K562 (cell line): ENCODE data around the gene MITF.

Source experiments
- BRCA1 ChIP-seq, 2 experiments: fragments of 450-650 bp in 1 of 2; sonication (generic) in 1 of 2; formaldehyde crosslinking in 1 of 2; IDR thresholded peaks; 2 replicates each; pipeline versions ENCODE4 v1.5.0 to v1.6.1; 2017 to 2020; ENCODE audit warnings: mild to moderate bottlenecking in 1 of 2, missing genetic modification reagents in 1 of 2
- C11orf30 ChIP-seq: fragments of 450-650 bp; IDR thresholded peaks from 2 replicates; pipeline ENCODE4 v1.6.1; 2016; ENCODE audit warnings: low read depth, mild to moderate bottlenecking
- CEBPB ChIP-seq: fragments of 450-650 bp; IDR thresholded peaks from 2 replicates; pipeline ENCODE4 v1.6.1; 2016; ENCODE audit warnings: missing genetic modification characterization, missing compliant biosample characterization
- CTBP1 ChIP-seq: fragments of 450-650 bp; IDR thresholded peaks from 2 replicates; pipeline ENCODE4 v1.6.1; 2016; ENCODE audit warnings: borderline replicate concordance
- EZH2 ChIP-seq: IDR thresholded peaks from 2 replicates; pipeline ENCODE4 v1.6.1; 2012; ENCODE audit warnings: low read depth, mild to moderate bottlenecking, inconsistent platforms, low read length, borderline replicate concordance
- HDAC6 ChIP-seq: IDR thresholded peaks from 2 replicates; pipeline ENCODE4 v1.6.1; 2012; ENCODE audit warnings: low read depth, mild to moderate bottlenecking, control low read depth, inconsistent platforms, low read length, moderate library complexity
- HNRNPUL1 ChIP-seq: fragments of 200-400 bp; formaldehyde crosslinking; IDR thresholded peaks from 2 replicates; pipeline ENCODE4 v1.6.1; 2017; ENCODE audit warnings: low read length
- KDM1A ChIP-seq, 2 experiments: fragments of 450-650 bp; IDR thresholded peaks; 2 replicates each; pipeline ENCODE4 v1.6.1; 2016; ENCODE audit warnings: mild to moderate bottlenecking in 2 of 2
- NONO ChIP-seq, 2 experiments: fragments of 200-400 bp in 1 of 2; fragments of 450-650 bp in 1 of 2; formaldehyde crosslinking in 1 of 2; IDR thresholded peaks; 2 replicates each; pipeline ENCODE4 v1.6.1; 2017; ENCODE audit warnings: low read depth in 2 of 2, mild to moderate bottlenecking in 2 of 2, moderate library complexity in 2 of 2, low read length in 1 of 2
- SMAD1 ChIP-seq: fragments of 150-350 bp; IDR thresholded peaks from 2 replicates; pipeline ENCODE4 v1.6.1; 2014; ENCODE audit warnings: low read length, low read depth; ENCODE audit not compliant: partially characterized antibody
- SP2 ChIP-seq: IDR thresholded peaks from 2 replicates; pipeline ENCODE4 v1.6.1; 2011; ENCODE audit warnings: mild to moderate bottlenecking, low read depth, low read length, moderate library complexity; ENCODE audit not compliant: poor library complexity, severe bottlenecking; ENCODE audit errors: extremely low read depth
- TF ChIP-seq, protein P1 (sequence below): fragments of 450-650 bp; formaldehyde crosslinking; IDR thresholded peaks from 2 replicates; pipeline ENCODE4 v1.4.0; 2022; ENCODE audit warnings: mild to moderate bottlenecking, moderate library complexity
- TF ChIP-seq, protein P2 (sequence below), 3 experiments: IDR thresholded peaks in 2 of 3; conservative IDR thresholded peaks in 1 of 3; 2 replicates each; pipeline ENCODE4 v1.5.1; 2011 to 2012; ENCODE audit warnings: low read length in 3 of 3, mild to moderate bottlenecking in 3 of 3, control low read depth in 2 of 3, improper control_type of control experiment in 1 of 3, inconsistent platforms in 1 of 3, low read depth in 1 of 3, mixed read lengths in 1 of 3, moderate library complexity in 1 of 3; ENCODE audit not compliant: insufficient read depth in 2 of 3

DNA sequence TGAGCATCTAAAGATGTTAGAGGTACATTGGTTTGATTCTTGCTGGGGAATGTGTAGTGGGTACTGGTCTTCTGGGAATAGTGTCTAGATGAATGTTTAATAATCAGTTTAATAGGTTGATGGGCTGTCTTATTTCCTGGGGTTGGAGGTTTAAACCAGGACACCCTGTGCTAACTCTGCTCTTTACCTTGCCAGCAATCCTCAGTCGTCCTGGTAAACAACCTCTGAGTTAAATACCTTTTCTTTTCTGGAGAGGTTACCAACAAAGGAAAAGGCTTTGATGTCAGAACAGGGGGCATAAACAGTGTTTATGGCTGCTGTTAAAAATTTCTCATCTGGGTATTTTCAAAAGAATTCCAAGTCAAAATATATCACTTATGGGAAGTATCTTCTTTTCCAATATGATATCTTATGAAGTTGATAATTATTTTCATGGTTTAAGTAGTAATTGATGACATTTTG lies 23.5 kb downstream of the MITF start:
- TF ChIP-seq CEBPB (no peak), SP2 (no peak), EZH2 (no peak), HDAC6 (no peak), NONO (IDR thresholded peaks at IDR 0.05; ENCODE audit: low read depth in 2 of 2, low read length in 1 of 2) (no peak), KDM1A (IDR thresholded peaks at IDR 0.05) (no peak), SMAD1 (no peak), CTBP1 (no peak), BRCA1 (IDR thresholded peaks at IDR 0.05) (no peak), BRCA1 (CRISPR knock-in tag; IDR thresholded peaks at IDR 0.05) (no peak), HNRNPUL1 (no peak), C11orf30 (no peak)
- TF ChIP-seq, protein P1, sequence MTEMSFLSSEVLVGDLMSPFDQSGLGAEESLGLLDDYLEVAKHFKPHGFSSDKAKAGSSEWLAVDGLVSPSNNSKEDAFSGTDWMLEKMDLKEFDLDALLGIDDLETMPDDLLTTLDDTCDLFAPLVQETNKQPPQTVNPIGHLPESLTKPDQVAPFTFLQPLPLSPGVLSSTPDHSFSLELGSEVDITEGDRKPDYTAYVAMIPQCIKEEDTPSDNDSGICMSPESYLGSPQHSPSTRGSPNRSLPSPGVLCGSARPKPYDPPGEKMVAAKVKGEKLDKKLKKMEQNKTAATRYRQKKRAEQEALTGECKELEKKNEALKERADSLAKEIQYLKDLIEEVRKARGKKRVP: no peak
- TF ChIP-seq, protein P2, sequence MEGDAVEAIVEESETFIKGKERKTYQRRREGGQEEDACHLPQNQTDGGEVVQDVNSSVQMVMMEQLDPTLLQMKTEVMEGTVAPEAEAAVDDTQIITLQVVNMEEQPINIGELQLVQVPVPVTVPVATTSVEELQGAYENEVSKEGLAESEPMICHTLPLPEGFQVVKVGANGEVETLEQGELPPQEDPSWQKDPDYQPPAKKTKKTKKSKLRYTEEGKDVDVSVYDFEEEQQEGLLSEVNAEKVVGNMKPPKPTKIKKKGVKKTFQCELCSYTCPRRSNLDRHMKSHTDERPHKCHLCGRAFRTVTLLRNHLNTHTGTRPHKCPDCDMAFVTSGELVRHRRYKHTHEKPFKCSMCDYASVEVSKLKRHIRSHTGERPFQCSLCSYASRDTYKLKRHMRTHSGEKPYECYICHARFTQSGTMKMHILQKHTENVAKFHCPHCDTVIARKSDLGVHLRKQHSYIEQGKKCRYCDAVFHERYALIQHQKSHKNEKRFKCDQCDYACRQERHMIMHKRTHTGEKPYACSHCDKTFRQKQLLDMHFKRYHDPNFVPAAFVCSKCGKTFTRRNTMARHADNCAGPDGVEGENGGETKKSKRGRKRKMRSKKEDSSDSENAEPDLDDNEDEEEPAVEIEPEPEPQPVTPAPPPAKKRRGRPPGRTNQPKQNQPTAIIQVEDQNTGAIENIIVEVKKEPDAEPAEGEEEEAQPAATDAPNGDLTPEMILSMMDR (IDR thresholded peaks at IDR 0.05 in 2 of 3, conservative IDR thresholded peaks at IDR 0.05 in 1 of 3; ENCODE audit: insufficient read depth in 2 of 3, low read depth in 1 of 3, low read length in 3 of 3): no peak
